ENCODE data around the gene BIRC6.

Gene BIRC6

GRCh38 chr2:32506446-32506845 lies 149.6 kb downstream of the BIRC6 start:
- H3K27ac ChIP-seq (ENCODE audit: low read depth, low read length), result no peak overlapping the region
- no peaks in the 10 kb centered on the region for H3K79me2 ChIP-seq (ENCODE audit: insufficient read depth, low read length)
- no peak for TF ChIP-seq EZH2phosphoT487 (conservative IDR thresholded peaks at IDR 0.05; ENCODE audit: low read length)
- TF ChIP-seq, protein P1, sequence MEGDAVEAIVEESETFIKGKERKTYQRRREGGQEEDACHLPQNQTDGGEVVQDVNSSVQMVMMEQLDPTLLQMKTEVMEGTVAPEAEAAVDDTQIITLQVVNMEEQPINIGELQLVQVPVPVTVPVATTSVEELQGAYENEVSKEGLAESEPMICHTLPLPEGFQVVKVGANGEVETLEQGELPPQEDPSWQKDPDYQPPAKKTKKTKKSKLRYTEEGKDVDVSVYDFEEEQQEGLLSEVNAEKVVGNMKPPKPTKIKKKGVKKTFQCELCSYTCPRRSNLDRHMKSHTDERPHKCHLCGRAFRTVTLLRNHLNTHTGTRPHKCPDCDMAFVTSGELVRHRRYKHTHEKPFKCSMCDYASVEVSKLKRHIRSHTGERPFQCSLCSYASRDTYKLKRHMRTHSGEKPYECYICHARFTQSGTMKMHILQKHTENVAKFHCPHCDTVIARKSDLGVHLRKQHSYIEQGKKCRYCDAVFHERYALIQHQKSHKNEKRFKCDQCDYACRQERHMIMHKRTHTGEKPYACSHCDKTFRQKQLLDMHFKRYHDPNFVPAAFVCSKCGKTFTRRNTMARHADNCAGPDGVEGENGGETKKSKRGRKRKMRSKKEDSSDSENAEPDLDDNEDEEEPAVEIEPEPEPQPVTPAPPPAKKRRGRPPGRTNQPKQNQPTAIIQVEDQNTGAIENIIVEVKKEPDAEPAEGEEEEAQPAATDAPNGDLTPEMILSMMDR (IDR thresholded peaks at IDR 0.05; ENCODE audit: insufficient read depth, low read length, poor library complexity, severe bottlenecking), result no peak
- H3K9me2 ChIP-seq (replicated peaks; ENCODE audit: insufficient read depth, low read length), result no peaks in the 10 kb centered on the region
- H2AFZ ChIP-seq (ENCODE audit: low read depth, low read length, severe bottlenecking), result no peak overlapping the region
- H3K4me3 ChIP-seq (ENCODE audit: insufficient read depth, low read length, poor library complexity, severe bottlenecking), result no peak overlapping the region
- no peak overlapping the region for H3K9ac ChIP-seq (ENCODE audit: low read length)
- H3K27me3 ChIP-seq (ENCODE audit: low read length), result no peaks in the 10 kb centered on the region
- H4K20me1 ChIP-seq (ENCODE audit: low read depth, low read length), result no peaks in the 10 kb centered on the region
- H3K9me3 ChIP-seq (ENCODE audit: insufficient read depth, low read length), result no peaks in the 10 kb centered on the region
- no peak overlapping the region for H3K4me2 ChIP-seq (ENCODE audit: low read depth, low read length, poor library complexity, severe bottlenecking)
- no peaks in the 10 kb centered on the region for H3F3A ChIP-seq (ENCODE audit: insufficient read depth)
- H3K36me3 ChIP-seq (ENCODE audit: low read length), result peaks cover 49% of the 10 kb centered on the region

DNA sequence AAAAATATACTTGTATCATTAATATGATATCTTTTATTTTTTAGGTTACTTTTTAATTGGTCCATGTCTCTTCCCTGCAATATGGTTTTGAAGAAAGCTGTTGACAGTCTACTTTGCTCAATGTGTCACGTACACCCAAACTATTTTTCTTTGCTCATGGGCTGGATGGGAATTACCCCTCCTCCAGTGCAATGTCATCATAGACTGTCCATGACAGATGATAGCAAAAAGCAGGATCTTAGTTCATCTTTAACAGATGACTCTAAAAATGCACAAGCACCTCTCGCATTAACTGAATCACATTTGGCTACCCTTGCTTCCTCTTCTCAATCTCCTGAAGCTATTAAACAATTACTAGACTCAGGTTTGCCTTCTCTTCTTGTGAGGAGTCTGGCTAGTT lies 158.1 kb downstream of the BIRC6 start:
- Histone ChIP-seq H3K27me3 (ENCODE audit: low read length) (no peaks in the 10 kb centered on the region), H3K9me3 (ENCODE audit: insufficient read depth, low read length) (no peaks in the 10 kb centered on the region), H3F3A (ENCODE audit: insufficient read depth) (0 out of 2 replicates have a peak, but pooled peaks cover 3% of the 10 kb centered on the region), H4K20me1 (ENCODE audit: low read depth, low read length) (no peaks in the 10 kb centered on the region; the same call in 1 of the 2 replicates), H3K27ac (ENCODE audit: low read depth, low read length) (no peak overlapping the region), H3K79me2 (ENCODE audit: insufficient read depth, low read length) (no peaks in the 10 kb centered on the region), H3K9me2 (replicated peaks; ENCODE audit: insufficient read depth, low read length) (no peaks in the 10 kb centered on the region), H3K4me2 (ENCODE audit: low read depth, low read length, poor library complexity, severe bottlenecking) (no peak overlapping the region), H2AFZ (ENCODE audit: low read depth, low read length, severe bottlenecking) (no peak overlapping the region), H3K4me3 (ENCODE audit: insufficient read depth, low read length, poor library complexity, severe bottlenecking) (no peak overlapping the region), H3K9ac (ENCODE audit: low read length) (no peak overlapping the region), H3K36me3 (ENCODE audit: low read length) (peaks cover 58% of the 10 kb centered on the region; the same call in 1 of the 2 replicates)
- no peak for TF ChIP-seq EZH2phosphoT487 (conservative IDR thresholded peaks at IDR 0.05; ENCODE audit: low read length)
- TF ChIP-seq, protein P1 (IDR thresholded peaks at IDR 0.05; ENCODE audit: insufficient read depth, low read length, poor library complexity, severe bottlenecking), result no peak

DNA sequence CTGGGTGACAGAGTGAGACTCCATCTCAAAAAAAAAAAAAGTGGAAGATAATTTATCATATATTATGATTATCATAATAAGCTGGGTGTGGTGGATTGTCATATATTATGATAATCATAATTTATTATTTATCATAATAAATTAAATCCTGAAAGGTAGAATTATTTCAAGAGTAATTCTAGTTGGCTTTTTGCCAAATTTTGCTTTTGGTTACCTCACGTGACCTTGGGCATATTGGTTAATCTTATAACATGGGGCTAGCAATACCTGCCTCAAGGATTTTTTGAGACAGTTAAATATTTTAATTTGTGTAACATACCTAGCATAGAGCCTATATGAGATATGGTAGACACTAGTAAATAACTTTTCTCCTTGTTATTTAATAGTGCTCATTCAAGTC lies 159.7 kb downstream of the BIRC6 start:
- Histone ChIP-seq H2AFZ (ENCODE audit: low read depth, low read length, severe bottlenecking) (no peak overlapping the region), H3K4me2 (ENCODE audit: low read depth, low read length, poor library complexity, severe bottlenecking) (no peak overlapping the region), H3K27me3 (ENCODE audit: low read length) (no peaks in the 10 kb centered on the region), H3F3A (ENCODE audit: insufficient read depth) (0 out of 2 replicates have a peak, but pooled peaks cover 3% of the 10 kb centered on the region), H3K27ac (ENCODE audit: low read depth, low read length) (no peak overlapping the region), H4K20me1 (ENCODE audit: low read depth, low read length) (no peaks in the 10 kb centered on the region; the same call in 1 of the 2 replicates), H3K79me2 (ENCODE audit: insufficient read depth, low read length) (no peaks in the 10 kb centered on the region), H3K36me3 (ENCODE audit: low read length) (peaks cover 55% of the 10 kb centered on the region; the same call in 1 of the 2 replicates), H3K9ac (ENCODE audit: low read length) (no peak overlapping the region), H3K9me2 (replicated peaks; ENCODE audit: insufficient read depth, low read length) (no peaks in the 10 kb centered on the region), H3K9me3 (ENCODE audit: insufficient read depth, low read length) (no peaks in the 10 kb centered on the region), H3K4me3 (ENCODE audit: insufficient read depth, low read length, poor library complexity, severe bottlenecking) (no peak overlapping the region)
- TF ChIP-seq, protein P1 (IDR thresholded peaks at IDR 0.05; ENCODE audit: insufficient read depth, low read length, poor library complexity, severe bottlenecking), result no peak
- TF ChIP-seq EZH2phosphoT487 (conservative IDR thresholded peaks at IDR 0.05; ENCODE audit: low read length), result no peak
